SK-N-SH (cell line): Measurements from ENCODE around the gene SHROOM4.

Source experiments
- CHD2 ChIP-seq: fragments of 150-350 bp; IDR thresholded peaks from 2 replicates; pipeline ENCODE4 v1.6.1; 2018; ENCODE audit warnings: low read length; ENCODE audit not compliant: partially characterized antibody
- TAF1 ChIP-seq: IDR thresholded peaks from 2 replicates; pipeline ENCODE4 v1.6.1; 2012; ENCODE audit warnings: low read depth, mild to moderate bottlenecking, low read length, moderate library complexity, borderline replicate concordance
- TF ChIP-seq, protein P1 (sequence below): IDR thresholded peaks from 2 replicates; pipeline ENCODE4 v1.6.1; 2012; ENCODE audit warnings: mild to moderate bottlenecking, low read depth, low read length, moderate library complexity

DNA sequence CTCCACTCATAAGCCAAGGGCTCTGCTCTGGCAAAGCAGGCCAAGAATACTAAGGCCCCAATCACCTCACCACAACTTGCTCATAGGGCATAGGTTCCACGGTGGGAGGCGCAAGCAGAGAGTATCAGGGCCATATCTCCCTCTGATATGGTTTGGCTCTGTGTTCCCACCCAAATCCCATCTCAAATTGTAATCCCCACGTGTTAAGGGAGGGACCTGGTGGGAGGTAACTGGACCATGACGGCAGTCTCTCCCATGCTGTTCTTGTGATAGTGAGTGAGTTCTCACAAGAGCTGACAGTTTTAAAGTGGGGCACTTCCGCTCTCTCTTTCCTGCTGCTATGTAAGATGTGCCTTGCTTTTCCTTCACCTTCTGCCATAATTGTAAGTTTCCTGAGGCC lies 88.7 kb downstream of the SHROOM4 start:
- TF ChIP-seq CHD2 (no peak), TAF1 (no peak)
- TF ChIP-seq, protein P1, sequence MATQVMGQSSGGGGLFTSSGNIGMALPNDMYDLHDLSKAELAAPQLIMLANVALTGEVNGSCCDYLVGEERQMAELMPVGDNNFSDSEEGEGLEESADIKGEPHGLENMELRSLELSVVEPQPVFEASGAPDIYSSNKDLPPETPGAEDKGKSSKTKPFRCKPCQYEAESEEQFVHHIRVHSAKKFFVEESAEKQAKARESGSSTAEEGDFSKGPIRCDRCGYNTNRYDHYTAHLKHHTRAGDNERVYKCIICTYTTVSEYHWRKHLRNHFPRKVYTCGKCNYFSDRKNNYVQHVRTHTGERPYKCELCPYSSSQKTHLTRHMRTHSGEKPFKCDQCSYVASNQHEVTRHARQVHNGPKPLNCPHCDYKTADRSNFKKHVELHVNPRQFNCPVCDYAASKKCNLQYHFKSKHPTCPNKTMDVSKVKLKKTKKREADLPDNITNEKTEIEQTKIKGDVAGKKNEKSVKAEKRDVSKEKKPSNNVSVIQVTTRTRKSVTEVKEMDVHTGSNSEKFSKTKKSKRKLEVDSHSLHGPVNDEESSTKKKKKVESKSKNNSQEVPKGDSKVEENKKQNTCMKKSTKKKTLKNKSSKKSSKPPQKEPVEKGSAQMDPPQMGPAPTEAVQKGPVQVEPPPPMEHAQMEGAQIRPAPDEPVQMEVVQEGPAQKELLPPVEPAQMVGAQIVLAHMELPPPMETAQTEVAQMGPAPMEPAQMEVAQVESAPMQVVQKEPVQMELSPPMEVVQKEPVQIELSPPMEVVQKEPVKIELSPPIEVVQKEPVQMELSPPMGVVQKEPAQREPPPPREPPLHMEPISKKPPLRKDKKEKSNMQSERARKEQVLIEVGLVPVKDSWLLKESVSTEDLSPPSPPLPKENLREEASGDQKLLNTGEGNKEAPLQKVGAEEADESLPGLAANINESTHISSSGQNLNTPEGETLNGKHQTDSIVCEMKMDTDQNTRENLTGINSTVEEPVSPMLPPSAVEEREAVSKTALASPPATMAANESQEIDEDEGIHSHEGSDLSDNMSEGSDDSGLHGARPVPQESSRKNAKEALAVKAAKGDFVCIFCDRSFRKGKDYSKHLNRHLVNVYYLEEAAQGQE, result no peak
